NOMO-1 treated with DMSO at 0.1 percent for 48 hours (cell line): ENCODE measurements around the gene NUP88.

Experiments
- DNase-seq: peaks from one replicate; lab custom pipeline; 2025; ENCODE audit not compliant: unreplicated experiment; lab: John Stamatoyannopoulos, UW

NUP88 gene

GRCh38 chr17:5361426-5361825 is 58.0 kb downstream of the NUP88 start:
- no peak for DNase-seq

- DNase-seq = no peak
Measured at GRCh38 chr17:5355421-5356129, 63.9 kb downstream of the NUP88 start.

GRCh38 chr17:5354886-5355415 is 64.5 kb downstream of the NUP88 start:
- no peak for DNase-seq

- no peak for DNase-seq
Measured at GRCh38 chr17:5354310-5354709, 65.2 kb downstream of the NUP88 start.

DNA sequence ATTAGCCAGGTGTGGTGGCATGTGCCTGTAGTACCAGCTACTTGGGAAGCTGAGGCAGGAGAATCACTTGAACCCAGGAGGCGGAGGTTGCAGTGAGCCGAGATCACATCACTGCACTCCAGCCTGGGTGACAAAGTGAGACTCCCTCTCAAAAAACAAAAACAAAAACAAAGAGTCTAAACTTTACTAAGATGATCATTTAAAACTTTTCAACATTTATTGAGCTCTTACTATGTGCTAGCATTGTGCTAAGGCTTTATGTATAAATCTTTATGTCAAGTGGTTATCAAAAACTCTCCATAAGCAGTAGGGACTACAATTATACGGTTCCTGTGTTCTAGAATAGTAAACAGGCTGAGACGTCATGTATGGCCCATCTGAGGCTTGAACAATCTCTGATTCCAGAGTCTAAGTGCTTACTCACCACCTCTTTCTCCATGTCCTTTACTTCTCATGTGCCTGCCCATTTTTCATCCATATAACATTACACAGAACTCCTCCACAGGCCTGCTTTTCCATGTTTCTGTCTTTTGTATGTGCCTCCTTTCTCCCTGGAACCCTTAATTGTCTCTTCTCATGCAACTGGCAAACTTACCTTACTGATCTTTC is 66.7 kb downstream of the NUP88 start:
- DNase-seq = no peak

- DNase-seq = no peak
Measured at GRCh38 chr17:5344914-5345313, 74.5 kb downstream of the NUP88 start.
